ENCODE results near the gene CCL13.

CCL13 gene

DNA sequence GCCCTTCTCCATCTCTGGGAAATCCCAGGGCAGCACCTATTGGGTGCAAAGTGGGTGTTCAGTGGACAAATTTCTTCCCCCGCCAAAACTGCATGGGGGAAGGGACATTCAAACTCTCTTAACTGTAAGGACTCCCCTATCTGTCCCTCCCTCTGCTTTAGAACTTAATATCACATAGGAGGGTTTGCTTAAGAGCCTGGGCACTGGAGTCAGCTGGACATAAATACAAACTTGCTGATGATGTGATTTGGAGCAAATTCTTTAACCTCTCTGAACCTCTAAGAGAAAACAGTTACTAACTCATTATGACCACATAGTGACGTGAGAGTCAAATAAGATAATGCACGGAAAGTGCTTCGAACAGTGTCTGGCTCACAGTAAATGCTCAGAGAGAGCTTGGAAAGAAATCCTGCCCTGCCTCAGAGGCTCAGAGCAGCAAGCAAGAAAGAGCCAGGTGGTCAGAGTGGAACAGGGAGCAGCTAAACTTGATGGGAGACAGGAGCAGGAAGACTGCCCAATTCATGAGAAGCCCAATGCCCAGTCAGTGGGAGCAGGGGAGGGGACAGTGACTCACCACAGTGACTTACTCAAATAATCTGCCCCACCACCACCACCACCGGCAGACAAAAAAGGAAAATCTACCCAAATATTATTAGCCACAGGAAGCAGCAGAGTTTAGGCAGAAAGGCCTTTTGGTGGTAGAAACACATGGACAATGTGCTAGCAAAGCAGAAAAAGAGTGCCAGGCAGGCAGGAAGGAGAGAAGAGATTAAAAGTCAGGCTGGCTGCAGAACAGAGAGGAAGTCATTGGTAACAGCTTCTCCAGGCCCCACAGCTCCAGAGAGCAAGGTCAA, 30.6 kb downstream of the CCL13 start:
- DNase-seq = no peak

DNA sequence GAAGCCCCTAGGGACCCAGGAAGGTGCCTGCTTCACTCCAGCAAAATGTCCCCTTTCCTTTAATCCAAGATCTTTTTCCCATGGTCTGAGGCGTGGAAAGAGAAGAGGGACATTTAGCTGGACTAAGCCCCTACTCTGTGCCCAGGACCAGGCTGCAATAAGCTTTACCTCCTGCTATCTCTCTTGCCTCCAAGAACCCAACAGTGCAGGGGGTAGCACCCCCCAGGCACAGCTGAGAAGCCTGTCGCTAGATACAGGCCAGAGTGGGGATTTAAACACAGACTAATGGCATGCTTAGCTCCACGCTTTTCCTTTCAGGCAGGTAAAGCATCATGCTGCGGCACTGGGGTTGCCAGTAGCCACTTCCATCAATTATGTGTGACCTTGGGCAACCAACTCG, 31.3 kb downstream of the CCL13 start:
- DNase-seq = no peak

DNA sequence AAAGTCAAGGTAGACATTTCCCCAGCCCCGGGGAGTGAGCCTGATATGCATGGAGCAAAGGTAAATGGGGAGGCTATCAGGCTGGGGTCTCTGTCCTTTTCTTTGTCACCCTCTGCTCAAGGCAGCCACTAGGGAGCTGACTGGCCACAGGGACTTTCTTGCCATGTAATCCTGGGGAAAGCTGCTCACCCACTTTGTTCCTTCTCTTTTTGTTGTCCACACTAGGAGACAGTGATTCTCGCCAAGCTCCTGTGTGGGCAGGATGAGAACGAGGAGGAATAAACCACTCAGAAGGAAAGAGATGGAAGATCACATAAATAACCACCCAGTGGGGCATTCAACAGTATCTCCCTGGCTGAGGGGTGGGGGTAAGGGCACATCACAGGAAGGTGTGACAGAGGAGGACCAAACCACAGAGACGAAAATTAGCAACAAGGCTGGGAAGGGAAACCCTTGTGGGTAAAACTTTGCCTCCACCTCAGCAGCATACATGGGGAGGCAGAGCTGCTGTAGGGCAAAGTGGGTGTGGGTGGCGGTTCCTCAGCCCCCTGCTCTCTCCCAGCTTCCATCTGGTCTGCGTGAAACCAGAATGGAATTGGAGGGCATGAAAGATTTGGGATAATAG, 33.0 kb downstream of the CCL13 start:
- no peak for DNase-seq

DNA sequence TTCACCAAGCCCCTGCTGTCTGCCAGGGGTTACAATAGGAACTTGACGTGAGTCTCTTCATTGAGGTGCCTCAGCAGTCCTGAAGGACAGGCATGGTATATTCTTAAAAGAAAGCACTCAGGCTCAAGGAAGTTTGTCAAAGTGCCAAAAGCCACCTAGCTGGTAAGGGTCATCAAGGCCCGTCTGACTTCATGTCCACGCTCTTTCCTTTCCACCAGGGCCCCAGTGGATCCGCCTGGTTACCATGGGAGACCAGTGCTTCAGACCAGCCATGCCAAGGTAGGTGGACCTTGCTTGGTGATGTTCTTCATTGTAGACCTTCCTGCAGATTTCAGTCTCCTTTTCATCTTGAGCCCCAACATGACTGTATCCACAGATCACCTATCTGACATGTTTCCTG, 34.4 kb downstream of the CCL13 start:
- no peak for DNase-seq

DNA sequence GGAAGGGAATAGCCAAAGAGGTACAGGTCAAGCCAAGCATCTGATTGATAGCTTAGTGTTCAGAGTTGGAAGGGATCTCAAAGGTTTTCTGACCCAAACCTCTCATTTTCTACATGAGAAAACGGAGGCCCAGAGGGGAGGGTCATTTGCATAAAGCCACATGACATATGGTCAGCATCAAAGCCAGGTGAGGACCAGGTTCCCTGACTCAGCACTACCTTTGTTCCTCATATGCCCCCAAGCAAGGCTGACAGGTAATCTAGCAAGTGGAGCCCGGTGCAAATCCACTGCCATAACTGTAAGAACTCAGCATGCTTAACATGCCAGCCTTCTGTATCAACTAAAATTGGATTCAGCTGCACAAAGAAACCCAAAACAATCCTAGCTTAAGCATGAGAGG, 35.0 kb downstream of the CCL13 start:
- DNase-seq = no peak

DNA sequence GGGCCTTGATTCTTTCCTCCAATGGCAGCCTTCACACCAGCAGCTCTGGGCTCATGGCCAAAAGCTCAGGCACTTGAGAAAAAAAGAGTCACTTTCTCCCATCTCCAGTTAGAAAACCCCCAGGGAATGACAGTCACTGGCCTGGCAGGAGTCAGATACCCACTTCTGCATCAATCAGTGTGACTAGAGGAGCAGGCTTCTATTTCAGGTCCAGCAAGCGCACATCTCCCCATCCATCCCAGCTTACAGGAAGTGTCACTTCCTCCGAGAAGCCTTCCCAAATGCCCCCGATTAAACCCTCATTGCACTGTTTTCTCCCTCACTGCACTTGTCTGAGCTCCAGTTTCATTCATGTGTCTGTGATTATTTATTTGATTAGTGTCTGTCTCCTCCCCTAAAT, 37.1 kb downstream of the CCL13 start:
- DNase-seq = no peak

DNA sequence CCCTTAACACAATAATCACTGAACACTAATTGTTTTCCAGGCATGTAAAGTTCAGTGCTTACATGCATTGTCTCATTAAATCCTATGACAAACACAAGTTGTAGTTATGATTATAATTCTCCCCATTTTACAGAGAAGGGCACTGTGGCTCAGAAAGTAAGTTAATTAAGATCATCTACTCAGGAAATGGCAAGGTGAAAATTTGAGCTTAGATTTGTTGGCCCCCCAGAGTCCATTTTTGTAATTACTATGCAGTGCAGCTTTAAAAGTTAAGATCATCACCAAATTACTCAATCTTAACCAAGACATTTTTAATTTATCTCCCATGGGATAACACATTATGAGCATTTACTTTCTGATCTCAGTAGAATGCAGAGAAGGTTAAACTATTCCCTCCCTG, 41.0 kb downstream of the CCL13 start:
- no peak for DNase-seq

DNA sequence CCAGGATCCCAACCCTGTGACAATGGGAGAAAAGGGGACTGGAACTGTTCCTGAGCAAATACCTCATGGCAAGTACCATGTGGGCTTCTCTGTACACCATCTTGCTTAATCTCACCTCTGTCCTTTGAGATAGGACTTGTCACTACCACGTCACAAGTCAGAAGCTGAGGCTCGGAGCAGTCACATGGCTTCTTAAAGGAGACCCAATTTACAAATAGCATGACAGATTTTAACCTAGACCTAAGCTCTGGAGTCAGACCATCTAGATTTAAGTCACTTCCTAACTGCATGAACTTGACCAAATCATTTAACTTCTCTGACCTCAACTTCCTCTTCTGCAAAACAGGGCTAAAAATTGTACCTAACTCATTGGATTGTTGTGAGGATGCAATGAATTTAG, 42.7 kb downstream of the CCL13 start:
- no peak for DNase-seq

DNA sequence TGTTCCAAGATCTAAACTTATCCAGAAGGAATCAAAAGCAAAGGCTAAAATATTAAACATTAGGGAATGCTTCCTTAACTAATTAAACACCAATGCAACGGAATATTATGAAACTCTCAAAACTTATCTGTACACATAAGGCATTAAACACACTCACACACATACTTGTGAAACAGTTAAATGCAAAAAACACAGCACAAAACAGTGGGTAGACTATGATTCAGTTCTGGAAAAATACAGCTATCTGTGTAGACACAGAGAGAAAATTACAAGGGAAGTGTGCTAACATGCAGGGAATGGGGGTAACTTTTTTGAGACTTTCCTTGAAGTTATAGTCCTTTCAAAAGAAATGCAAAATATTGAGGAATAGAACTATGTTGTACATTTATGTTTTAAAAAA, 43.4 kb downstream of the CCL13 start:
- DNase-seq = no peak

DNA sequence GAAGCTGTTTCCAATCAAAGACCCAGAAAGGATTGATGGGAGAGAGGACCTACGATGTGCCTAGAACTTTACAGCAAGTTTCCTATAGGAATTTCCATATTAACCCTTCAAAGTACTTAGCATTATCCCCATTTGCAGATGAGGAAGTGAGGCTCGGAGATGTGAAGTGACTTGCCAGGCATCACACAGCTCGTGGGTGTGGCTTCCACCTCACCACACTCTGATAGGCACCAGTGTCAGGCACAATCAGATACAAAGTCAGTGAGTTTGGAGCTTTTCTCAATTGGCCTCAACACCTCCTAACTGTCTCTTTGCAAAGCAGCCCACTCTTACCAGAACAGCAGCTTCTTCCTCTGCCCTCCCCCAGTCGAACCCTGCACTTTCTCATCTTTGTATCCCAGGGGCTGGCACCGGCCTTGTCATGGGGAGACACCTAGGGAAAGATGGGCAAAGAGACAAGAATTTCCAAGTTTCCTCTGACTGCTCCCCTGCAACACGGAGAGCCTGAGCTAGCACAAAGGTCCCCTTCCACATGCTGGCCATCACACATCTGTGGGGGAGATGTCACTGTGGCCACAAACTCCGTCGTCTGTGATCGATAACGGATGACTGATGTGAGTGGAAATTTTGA, 44.1 kb downstream of the CCL13 start:
- DNase-seq = no peak

DNA sequence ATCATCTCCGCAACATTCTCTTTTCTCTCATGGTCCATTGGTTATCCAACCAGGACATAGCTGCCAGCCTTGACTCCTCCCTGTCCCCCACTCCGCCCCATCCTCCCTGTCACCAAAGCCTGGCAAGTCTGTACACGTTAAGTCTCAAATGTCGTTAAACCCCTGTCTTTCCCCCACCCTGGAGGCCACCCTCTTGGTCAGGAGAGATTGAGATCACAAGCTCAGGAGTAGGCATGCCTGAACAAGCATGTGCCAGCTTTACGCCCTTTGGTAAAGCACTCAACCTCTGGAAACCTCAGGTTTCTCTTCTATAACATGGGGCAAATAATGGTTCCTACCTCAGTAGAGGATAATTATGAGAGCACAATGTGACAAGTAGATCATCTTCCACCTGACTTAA, 44.9 kb downstream of the CCL13 start:
- DNase-seq = no peak

DNA sequence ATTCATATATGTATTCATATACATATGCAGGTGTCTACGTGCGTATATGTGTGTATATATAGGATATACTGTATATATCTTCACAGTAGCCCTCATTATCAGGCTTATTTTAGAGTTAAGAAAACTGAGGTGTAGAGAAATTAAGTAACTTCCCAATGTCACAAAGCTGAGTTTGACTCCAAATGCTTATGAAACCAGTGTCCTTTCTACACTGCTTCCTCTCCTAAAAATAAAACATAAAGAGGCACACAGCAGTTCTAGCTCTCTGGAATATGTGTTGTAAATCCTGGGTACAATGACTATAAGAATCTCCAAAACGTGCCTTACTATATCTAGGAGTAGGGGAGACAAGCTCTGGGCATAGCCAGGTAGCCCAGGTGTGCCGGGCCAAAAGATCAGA, 46.7 kb downstream of the CCL13 start:
- no peak for DNase-seq

DNA sequence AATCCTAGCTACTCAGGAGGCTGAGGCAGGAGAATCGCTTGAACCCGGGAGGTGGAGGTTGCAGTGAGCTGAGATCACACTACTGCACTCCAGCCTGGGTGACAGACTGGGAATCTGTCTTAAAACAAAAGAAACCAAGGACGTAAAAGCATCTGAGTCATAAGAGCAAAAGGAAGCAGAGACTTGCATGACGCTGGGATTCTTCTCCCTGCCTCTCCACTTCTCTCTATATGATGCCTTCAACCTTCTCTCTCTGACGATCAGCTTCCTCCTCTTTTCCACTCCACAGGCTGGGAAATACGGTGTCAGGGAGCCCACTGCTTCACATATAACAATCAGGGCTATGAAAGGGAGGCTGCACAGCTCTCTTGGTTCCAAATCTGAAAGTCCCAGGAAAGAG, 49.9 kb downstream of the CCL13 start:
- DNase-seq = no peak
